ENCODE data around the gene APBA3.

APBA3 gene

DNA sequence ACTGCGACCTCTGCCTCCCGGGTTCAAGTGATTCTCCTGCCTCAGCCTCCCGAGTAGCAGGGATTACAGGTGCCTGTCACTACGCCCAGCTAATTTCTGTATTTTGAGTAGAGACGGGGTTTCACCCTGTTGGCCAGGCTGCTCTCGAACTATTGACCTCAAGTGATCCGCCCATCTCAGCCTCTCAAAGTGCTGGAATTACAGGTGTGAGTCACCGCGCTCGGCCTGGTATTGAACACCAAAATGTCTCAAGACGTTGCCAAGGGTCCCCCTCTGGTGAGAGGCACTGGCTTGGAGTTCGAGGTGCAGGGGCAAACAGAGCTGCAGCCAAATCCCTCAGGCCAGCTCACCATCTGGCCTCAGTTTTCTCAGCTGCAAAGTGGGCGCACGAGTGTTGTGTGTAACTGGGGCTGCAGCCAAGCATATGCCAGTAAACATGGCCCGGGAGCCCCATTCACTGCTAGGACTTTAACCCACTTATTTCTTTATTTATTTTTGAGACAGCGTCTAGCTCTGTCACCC, 45.3 kb downstream of the APBA3 start:
- Histone ChIP-seq H3K4me3 (ENCODE audit: low read depth, low read length) (no peak overlapping the region), H3K4me1 (ENCODE audit: control insufficient read depth, insufficient read depth, low read length) (no peaks in the 10 kb centered on the region), H3K27ac (ENCODE audit: extremely low read depth, low read depth, low read length) (no peak overlapping the region), H3K36me3 (ENCODE audit: control insufficient read depth in 2 of 2, insufficient read depth in 1 of 2, low read length in 2 of 2) (no peaks in the 10 kb centered on the region), H3K9me3 (ENCODE audit: control insufficient read depth, insufficient read depth, low read depth, low read length) (no peaks in the 10 kb centered on the region)
- ChIA-PET POLR2A (no interaction called here), CTCF (interaction anchor here (0.6 to 1.9 kb wide), 4 partner anchors 9 to 252 kb away, joined by 3 to 7 read pairs (median 4); no protein-coding TSS in a partner anchor)
- TF ChIP-seq, protein P1, sequence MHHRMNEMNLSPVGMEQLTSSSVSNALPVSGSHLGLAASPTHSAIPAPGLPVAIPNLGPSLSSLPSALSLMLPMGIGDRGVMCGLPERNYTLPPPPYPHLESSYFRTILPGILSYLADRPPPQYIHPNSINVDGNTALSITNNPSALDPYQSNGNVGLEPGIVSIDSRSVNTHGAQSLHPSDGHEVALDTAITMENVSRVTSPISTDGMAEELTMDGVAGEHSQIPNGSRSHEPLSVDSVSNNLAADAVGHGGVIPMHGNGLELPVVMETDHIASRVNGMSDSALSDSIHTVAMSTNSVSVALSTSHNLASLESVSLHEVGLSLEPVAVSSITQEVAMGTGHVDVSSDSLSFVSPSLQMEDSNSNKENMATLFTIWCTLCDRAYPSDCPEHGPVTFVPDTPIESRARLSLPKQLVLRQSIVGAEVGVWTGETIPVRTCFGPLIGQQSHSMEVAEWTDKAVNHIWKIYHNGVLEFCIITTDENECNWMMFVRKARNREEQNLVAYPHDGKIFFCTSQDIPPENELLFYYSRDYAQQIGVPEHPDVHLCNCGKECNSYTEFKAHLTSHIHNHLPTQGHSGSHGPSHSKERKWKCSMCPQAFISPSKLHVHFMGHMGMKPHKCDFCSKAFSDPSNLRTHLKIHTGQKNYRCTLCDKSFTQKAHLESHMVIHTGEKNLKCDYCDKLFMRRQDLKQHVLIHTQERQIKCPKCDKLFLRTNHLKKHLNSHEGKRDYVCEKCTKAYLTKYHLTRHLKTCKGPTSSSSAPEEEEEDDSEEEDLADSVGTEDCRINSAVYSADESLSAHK (tag by site-specific recombination; IDR thresholded peaks at IDR 0.05): no peak
- no peak for TF ChIP-seq ZNF473 (tag by site-specific recombination; IDR thresholded peaks at IDR 0.05)
- TF ChIP-seq, protein P2, sequence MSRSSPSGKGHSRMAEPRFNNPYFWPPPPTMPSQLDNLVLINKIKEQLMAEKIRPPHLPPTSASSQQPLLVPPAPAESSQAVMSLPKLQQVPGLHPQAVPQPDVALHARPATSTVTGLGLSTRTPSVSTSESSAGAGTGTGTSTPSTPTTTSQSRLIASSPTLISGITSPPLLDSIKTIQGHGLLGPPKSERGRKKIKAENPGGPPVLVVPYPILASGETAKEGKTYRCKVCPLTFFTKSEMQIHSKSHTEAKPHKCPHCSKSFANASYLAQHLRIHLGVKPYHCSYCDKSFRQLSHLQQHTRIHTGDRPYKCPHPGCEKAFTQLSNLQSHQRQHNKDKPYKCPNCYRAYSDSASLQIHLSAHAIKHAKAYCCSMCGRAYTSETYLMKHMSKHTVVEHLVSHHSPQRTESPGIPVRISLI (tag by site-specific recombination; IDR thresholded peaks at IDR 0.05): no peak
- TF ChIP-seq ZNF169 (tag by site-specific recombination; IDR thresholded peaks at IDR 0.05): no peak
- TF ChIP-seq, protein P3, sequence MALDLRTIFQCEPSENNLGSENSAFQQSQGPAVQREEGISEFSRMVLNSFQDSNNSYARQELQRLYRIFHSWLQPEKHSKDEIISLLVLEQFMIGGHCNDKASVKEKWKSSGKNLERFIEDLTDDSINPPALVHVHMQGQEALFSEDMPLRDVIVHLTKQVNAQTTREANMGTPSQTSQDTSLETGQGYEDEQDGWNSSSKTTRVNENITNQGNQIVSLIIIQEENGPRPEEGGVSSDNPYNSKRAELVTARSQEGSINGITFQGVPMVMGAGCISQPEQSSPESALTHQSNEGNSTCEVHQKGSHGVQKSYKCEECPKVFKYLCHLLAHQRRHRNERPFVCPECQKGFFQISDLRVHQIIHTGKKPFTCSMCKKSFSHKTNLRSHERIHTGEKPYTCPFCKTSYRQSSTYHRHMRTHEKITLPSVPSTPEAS (tag by site-specific recombination; IDR thresholded peaks at IDR 0.05): no peak
- TF ChIP-seq ZNF214 (tag by site-specific recombination; IDR thresholded peaks at IDR 0.05; ENCODE audit: borderline replicate concordance): no peak
- TF ChIP-seq ZNF830 (tag by site-specific recombination; IDR thresholded peaks at IDR 0.05; ENCODE audit: low read depth): no peak
- TF ChIP-seq ZNF23 (tag by site-specific recombination; IDR thresholded peaks at IDR 0.05; ENCODE audit: borderline replicate concordance): no peak
- TF ChIP-seq, protein P4, sequence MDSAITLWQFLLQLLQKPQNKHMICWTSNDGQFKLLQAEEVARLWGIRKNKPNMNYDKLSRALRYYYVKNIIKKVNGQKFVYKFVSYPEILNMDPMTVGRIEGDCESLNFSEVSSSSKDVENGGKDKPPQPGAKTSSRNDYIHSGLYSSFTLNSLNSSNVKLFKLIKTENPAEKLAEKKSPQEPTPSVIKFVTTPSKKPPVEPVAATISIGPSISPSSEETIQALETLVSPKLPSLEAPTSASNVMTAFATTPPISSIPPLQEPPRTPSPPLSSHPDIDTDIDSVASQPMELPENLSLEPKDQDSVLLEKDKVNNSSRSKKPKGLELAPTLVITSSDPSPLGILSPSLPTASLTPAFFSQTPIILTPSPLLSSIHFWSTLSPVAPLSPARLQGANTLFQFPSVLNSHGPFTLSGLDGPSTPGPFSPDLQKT (IDR thresholded peaks at IDR 0.05; ENCODE audit: borderline replicate concordance, low read depth, low read length): no peak
- TF ChIP-seq, protein P5, sequence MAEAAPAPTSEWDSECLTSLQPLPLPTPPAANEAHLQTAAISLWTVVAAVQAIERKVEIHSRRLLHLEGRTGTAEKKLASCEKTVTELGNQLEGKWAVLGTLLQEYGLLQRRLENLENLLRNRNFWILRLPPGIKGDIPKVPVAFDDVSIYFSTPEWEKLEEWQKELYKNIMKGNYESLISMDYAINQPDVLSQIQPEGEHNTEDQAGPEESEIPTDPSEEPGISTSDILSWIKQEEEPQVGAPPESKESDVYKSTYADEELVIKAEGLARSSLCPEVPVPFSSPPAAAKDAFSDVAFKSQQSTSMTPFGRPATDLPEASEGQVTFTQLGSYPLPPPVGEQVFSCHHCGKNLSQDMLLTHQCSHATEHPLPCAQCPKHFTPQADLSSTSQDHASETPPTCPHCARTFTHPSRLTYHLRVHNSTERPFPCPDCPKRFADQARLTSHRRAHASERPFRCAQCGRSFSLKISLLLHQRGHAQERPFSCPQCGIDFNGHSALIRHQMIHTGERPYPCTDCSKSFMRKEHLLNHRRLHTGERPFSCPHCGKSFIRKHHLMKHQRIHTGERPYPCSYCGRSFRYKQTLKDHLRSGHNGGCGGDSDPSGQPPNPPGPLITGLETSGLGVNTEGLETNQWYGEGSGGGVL (tag by site-specific recombination; IDR thresholded peaks at IDR 0.05): no peak
- TF ChIP-seq KLF1 (tag by site-specific recombination; IDR thresholded peaks at IDR 0.05): no peak
- no peak for TF ChIP-seq ZNF423 (tag by site-specific recombination; IDR thresholded peaks at IDR 0.05)
- TF ChIP-seq ZNF791 (tag by site-specific recombination; IDR thresholded peaks at IDR 0.05): no peak
- no peak for TF ChIP-seq MZF1 (tag by site-specific recombination; IDR thresholded peaks at IDR 0.05; ENCODE audit: borderline replicate concordance)
- TF ChIP-seq SETDB1 (IDR thresholded peaks at IDR 0.05; ENCODE audit: insufficient read length, low read length): no peak
- no peak for TF ChIP-seq ZBTB20 (tag by site-specific recombination; IDR thresholded peaks at IDR 0.05)
- TF ChIP-seq ZNF239 (tag by site-specific recombination; IDR thresholded peaks at IDR 0.05): no peak

Measured in HEK293 (cell line).